HG02852 (cell line): ENCODE data around the gene MYO1E.
"Not testable (repeated sequence)": the region's sequence is repeated elsewhere in the genome, so short reads cannot be mapped to it uniquely, and the experiment has no call there.

Experiments used
- ATAC-seq: cut with Tn5 transposase; IDR thresholded peaks from one replicate; pipeline ENCODE4 v1.9.1; 2021; ENCODE audit warnings: mild to moderate bottlenecking, moderate library complexity; ENCODE audit not compliant: unreplicated experiment

MYO1E gene

DNA sequence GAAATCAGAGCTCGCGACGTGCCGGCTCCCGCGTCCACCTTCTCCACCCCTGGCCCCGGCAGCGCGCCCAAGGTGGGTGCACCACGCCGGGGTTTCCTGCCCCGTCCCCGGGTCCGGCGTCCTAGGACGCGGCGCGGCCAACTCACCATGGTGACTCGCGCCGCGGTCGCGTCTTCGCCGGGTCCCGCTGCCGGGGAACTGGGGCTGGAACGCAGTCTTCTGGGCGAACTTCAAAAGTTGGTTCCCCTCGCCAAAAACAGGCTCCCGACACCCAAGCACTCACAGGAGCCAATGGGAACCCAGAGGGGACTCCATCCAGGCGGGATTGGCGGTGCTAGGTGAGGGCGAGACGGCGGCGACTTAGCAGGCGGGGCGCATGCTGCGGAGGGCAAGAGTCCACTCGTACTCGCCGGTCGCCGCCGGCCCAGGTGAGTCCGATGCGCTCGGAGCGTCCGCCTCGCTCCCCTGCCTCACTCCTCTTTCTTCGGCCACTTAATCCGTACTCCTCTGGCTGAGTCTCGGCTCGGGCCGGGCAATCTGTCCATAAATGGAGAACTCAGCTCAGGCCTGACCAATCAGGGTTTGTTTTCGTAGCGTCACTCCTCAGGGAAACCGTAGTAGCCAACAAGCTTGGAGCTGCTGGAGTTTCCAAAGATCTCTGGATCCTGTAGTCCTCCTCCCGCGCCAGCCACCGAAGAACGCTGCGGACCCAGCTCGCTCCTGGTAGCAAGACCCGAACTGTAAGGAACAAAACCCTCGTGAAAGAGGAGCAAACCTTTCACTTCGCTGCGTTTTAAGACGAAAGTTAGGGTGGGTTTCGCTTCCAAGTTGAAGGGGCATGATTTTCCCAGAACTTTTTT, at the start of gene MYO1E:
Gene MYO1E, minus strand, starts transcription at position 520 of the 860 bp plus-strand sequence. Its CDS starts 371 bp downstream, at position 149.
- ATAC-seq = peak; percentile 55

DNA sequence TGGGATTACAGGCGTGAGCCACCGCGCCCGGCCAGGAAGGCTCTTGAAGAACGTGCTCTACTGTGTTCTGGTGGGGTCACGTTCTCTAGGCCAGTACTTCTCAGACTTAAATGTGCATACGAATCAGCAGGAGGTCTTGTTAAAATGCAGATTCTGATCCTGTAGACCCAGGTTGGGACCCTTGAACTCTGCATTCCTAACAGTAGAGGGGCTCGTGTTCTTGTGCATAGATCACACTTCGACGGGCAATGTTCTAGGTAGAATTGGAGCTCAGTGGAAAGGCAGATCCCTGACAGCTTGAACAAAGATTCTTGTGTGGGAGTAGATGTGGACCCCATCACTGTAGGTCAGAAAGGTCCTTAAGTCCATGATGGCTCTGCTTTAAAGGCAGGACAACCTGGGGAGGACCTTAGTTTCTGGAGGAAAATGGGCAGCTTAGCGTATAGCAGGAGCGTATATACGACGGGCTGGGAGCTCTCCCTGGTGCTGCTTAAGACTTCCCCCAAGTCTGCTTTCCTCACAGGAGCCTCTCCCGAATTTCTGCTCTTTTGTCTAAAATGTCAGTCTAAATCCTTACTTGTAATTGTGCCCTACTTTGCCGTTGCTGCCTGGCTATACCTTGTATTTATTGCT, 48.4 kb upstream of the MYO1E start:
- ATAC-seq = no peak

DNA sequence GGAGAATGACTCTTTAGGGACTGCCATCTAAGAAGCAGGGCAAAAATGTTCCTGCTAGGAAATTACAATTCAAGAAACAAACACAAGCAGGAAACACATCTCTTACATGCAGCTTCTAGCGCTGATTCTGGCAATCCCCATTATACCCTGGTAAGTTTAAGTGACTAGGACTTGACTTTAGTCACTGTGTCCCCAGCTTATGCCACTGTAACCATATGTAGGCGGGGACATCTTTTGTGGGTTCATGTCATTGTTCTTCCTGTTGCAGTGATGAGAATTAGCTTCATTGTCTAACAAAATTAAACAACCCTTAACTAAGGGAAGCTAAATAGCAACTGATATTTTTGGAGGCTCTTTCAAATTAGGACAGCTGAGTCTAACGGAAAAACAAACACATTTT, 47.4 kb upstream of the MYO1E start:
- ATAC-seq = no peak

DNA sequence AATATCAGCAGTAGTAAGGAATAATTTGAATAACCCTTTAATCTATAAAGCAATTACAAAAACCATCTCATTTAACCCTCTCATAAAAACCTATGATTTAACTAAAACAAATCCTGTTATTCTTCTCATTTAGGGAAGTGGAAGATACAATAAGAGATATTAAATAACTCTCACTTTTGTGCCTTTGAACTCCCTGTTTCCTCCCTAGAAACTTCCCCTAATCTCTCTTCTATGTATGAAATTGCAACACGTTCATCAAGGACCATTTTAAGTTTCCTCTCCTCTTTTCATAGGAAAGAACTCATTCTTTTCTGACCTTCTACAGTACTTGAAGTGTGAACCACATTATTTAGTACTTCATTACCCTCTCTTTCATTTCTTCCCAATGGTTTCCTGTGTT, 46.5 kb upstream of the MYO1E start:
- ATAC-seq = no peak

DNA sequence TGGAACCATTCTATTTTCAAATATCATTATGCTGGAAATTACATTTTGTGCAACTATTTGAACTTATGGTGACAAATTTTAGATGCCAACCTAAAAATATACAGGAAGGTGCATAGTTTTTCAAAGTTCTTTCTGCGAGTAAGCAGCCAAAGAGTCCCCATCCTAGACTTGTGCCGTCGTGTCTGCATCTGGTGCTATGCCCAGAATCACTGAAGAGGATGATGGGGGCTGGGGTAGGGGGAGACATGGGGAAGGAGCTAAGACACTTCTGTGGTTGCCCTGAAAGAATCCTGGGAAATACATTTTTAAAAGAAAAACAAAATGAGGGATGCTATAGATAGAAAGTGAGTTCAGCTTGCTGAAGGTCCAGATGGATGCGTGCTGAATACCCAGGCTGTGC, 44.1 kb upstream of the MYO1E start:
- no peak for ATAC-seq

DNA sequence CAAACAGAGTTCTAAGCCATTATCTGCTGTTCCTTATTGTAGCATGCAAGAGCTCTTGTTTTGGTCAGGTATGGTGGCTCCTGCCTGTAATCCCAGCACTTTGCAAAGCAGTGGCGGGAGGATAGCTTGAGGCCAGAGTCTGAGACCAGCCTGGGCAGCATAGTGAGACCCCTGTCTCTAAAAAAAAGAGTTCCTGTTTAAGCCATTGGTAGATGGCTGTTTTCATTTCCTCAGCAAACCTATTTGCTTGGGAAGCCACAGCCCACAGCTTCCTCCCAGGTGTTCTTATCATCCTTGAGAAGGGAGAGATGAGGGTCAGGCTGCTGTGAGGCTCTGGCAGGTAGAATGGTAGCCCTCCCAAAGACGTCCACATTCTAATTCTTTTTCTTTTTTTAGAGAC, 40.9 kb upstream of the MYO1E start:
- ATAC-seq = no peak

DNA sequence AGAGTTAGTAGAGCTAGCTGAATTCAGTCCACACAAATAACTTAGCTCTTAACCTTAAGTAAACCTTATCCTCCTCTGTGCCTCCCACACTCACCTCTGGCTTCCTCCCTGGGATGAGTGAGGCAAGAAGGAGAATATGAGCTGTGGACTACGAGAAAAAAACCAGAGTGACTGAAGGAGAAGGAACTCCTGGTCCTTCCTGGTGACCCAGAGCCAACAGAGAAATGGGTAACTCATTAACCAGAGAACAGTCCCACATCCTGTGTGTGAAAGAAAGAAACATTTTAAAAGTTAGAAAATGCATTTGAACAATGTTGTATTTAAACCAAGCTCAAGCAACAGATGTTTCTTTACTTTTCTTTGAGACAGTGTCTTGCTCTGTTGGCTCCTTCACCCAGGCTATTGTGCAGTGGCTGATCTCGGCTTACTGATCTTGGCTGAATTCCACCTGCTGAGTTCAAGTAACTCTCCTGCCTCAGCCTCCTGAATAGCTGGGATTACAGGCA, 37.8 kb upstream of the MYO1E start:
- ATAC-seq = no peak

DNA sequence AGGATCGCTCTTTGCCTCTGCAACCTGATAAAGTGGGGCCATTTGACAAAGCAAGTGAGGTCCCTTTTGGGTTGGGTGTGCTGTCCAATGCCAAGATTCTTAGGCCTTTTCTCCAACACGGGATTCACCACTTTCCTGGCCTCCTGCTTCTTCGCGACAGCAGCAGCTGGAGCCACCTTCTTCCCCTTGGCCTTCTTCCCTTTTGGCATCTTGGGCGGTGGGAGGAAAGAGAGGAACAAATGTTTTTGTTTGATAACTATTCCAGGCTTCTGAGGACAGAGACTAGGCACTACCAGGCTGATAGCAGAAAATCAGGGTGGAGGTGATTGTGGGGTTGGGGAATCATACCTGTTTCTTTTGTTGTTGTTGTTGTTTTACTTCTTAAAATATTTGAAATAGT, 35.3 kb upstream of the MYO1E start:
- ATAC-seq = no peak

DNA sequence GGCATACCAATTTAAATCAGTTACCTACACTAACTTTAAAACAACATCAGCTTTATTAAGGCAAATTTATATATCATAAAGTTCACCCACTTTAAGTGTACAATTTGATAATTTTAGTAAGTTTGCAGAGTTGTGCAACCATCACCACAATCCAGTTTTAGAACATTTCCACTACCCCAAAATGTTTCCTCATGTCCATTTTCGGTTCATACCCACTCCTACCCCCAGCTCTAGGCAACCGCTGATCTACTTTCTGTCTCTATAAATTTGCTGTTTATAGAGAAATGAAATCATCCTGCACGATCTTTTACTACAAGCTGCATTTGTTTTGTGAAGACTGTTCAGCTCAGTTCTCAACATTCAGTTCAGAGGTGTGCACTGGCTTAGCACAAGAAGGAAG, 33.8 kb upstream of the MYO1E start:
- ATAC-seq = peak; percentile 51

DNA sequence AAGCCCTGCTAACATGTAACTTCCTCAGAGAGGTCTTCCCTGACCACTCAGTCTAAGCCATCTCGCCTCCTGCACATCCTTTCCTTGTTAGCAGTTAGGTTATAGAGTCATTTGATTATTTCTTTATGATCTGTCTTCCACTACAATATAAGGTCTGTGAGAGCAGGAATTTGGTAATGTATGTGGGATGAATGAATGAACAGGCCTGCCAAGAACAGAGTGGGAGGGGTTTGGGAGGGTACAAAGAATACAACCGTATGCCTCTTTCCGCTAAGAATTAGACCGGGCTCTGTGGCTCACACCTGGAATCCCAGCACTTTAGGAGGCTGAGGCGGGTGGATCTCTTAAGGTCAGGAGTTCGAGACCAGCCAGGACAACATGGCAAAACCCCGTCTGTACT, 32.4 kb upstream of the MYO1E start:
- no peak for ATAC-seq

DNA sequence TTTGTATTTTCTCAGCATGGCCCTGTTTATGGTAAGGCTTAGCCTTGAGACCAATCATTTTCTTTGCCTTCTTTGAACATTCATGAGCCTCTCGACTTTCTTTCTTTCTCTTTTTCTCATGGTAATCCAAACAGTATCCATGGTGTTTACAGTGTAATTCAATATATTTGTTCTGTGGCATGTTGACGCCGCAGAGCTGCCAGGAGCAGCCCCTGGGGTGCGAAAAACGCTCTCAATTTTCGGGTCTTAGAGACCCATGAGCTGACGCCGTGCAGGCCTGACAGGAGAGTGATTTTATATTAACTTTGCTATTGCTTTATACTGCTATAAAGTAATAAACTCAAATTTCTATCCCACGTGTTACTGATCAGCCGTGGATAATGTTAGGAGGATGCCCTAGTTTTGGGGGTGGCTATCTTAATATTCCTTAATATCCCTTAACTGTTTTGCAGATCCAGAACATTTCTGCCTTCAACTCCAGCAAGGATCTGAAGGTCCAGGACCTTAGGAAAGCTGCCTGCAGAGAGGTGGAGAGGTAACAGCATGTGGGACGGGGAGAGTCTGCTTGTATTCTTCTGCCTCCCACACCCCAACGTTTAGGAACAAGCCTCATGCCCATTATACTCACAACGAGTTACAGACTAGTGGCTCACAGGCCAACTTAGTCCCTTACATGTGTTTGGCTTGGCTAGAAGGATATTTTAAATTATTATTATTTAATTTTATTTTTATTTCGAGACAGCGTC, 29.3 kb upstream of the MYO1E start:
- ATAC-seq = no peak

DNA sequence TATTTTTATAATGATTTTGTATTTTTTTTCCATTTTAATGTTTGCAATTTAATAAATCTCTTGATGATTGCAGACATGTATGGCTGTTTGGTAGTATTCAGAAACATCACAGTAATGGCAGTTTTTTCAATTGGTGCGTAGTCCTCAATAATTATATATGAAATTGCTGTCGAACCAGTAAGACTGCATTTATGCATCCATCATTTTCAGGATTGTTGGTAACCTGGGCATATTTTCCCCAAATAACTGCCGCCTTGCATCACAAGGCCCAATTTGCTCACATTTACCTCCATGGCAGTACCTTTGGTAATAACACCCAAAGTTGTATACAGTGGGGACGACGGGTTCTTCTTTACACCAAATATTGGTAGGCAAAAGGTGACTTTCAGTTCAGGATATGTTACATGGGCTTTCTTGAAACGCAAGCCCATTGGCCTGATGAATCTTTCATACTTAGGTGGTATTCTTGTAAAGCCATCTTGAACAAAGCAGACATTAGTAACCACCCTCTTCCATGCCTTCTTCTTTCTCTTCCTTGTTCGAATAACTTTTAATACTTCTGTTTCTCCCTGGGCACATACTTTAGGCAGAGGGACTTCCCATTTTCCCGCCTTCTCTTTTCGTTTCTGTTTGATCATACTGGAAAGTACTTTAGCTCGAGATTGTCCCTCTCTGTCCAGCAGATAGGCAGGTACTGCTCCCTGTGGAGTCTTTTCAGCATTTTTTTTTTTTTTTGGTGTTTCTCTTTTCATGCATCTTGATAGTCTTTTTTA, 28.6 kb upstream of the MYO1E start:
- not testable (repeated sequence) for ATAC-seq

DNA sequence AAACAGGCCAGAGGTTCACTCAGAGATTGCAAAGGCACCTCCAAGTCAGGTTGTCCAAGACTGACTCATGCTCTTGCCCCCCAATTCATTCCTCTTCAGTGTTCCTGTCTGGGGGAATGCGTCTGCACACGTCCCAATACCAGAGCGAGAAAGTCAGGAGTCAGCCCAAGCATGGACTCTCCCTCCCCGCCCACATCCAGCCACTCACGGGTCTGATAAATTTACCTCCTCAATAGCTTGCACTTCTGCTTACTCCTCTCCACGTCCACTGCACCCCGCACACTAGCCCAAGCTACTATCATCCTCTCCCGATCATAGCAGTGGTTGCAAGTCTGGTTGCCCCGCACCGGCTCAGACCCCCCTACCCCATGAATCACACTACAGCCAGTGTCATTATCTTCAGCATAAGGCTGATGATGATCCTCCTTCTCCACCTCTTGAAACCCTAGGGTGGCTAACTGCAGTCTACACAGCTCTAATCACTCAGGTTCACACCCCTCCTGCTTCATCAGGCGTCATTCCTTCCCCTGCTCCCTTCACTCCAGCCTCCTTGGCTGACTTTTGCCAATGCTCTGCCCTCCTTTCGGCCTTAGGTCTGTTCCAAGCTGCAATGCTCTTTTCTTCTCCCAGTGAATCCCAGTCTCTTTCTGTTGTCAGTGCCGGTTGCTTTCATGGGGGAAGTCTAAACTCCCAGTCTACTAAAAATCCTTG, 27.6 kb upstream of the MYO1E start:
- peak; percentile 37 for ATAC-seq

DNA sequence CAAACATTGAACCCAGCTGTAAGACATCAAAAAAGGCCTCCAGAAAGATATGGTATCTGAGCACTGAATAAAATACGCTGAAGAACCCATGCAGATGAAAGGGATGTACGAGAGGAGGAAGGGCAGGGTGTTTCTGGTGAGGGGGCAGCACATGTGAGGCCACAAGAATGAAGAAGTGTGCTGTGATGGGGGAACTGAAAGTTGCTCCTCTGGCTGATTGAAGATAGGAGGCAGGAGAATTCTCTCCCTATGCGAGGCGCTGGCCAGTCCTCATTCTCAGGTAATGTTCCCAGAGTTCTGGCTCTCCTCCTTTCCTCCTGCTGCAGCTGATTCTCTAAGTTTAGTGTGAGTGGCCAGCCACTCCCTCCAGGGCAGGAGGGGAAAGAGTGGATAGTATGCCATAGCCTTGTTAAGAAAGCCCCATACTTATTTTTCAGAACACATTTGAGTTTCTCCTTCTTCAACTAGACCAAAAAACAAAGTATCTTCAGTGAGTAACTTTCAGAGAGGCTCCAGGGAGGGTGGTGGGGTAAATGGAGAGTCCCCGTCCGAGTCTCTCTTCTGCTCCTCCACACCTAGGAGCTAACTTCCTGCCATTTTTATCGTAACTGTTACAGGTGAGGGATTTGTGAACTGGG, 26.9 kb upstream of the MYO1E start:
- peak; percentile 84 for ATAC-seq

DNA sequence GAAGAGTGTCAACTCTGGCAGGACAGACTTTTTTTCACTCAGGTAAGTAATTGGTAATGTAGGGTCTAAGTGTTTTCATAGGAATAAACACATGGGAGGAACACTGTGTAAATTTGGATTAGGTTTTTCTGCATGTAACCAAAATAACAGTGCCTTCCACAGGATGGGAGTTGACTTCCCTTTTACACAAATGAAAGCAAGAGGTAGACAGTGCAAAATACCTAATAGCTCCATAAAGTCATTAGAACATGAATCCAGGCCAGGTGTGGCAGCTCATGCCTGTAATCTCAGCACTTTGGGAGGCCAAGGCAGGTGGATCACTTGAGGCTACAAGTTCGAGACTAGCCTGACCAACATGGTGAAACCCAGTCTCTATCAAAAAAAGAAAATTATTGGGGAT, 25.5 kb upstream of the MYO1E start:
- ATAC-seq = no peak

DNA sequence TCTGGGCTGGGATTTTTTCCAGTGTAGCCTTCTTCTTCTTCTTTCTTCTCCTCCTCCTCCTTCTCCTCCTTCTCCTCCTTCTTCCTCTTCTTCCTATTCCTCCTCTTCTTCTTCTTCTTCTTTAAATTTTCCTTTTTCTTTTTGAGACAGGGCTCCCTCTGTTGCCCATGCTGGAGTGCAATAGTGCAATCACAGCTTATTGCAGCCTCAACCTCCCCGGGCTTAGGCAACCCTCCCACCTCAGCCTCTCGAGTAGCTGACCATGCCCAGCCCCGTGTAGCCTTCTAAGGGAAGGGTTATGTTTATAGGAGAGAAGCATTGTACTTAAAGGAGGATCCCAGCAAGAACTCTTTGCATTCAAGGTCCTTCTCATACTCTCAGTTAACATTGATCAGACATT, 24.0 kb upstream of the MYO1E start:
- ATAC-seq = no peak

DNA sequence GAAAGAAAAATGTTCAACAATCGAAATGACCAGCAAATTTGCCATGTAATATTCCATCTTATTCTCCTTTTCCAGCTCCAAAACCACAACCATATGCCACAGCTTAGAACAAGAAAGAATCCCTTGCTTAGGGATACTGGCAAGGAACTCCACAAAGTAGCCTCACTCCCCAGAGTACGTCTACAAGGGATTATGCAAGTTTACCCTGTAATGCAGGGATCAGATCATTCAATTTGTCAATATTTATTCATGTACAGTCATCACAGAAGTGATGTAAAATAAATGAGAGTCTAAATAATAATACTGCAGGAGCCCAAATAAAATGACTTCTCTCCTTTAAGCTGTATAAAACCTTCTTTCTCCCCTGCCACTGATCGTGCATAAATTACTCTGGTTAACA, 23.5 kb upstream of the MYO1E start:
- ATAC-seq = no peak

DNA sequence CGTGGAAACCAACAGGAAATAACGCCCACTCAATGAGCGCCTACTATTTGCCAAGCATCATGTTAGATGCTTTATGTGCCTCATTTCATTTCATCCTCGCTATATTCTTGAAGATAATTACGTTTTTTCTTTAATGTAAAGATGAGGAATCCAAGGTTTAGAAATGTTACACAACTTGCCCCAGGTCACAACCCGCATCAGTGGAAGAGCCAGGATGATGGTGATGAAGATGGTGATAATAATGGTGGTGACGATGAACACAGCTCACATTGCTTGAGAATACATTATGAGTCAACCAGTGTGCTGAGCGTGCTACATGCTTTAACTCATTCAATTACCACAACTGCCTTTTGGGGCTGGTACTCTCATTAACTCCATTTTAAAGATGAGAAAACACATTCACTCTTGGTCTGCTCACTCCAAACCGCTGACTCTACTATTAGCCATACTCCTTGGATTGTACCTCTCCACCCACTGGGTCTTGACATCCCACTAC, 21.5 kb upstream of the MYO1E start:
- no peak for ATAC-seq

DNA sequence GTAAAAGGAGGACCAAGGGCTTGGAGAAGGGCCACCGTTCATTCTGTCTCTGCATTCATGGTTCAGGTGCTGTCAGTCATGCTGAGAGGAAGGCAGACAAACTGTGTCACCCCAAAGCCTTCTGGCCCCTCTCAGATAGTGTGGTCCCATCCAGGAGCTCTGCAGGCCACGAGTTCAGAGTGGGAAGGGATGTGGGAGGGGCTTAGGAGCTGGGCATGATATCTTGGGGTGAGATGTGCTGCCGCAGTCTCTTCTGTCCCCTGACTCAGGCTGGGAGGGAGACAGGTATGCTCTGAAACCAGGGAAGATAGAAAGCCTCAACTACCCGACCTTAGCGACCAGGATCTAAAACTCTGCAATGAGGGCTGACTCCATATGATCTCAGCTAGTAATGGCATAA, 19.6 kb upstream of the MYO1E start:
- no peak for ATAC-seq

DNA sequence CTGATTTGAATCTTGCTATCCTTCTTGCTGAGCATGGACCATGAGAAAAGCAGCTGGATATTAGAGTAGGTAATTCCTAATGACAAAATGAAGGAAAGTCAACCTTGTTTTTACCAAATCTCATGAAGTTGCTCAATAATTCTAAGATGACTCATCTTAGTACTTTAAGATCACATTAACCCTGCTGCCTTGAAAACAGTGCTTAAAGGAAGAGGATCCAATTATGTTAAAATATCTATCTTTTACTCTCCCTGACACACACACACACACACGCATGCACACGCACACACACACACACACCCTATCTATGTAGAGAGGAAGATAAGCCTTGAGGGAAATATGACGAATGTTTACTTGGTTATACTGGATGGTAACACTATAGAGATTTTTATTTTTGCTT, 16.0 kb upstream of the MYO1E start:
- no peak for ATAC-seq
